Uterus (tissue), 4 donors: Measurements from ENCODE around the gene ABHD16B. TPM values are rescaled to one million over a fixed set of nuclear protein-coding genes. Genes with fewer than 3 reads are reported as not detected.

ENCODE experiments used
- DNase-seq, 2 donors: peaks; one replicate each; pipeline ENCODE4 v3.0.0-alpha.2; 2019 to 2020
- H3K27ac ChIP-seq, 2 donors: fragments of 200-600 bp; sonication (generic); 1 replicate in 1 of 2; 2 replicates in 1 of 2; pipeline ENCODE4 v1.5.1; 2016 to 2018
- H3K27me3 ChIP-seq, 2 donors: fragments of 200-600 bp; sonication (generic); one replicate each; pipeline ENCODE4 v1.5.1; 2018 to 2019; ENCODE audit warnings: control low read depth in 1 of 2
- H3K36me3 ChIP-seq, 2 donors: fragments of 200-600 bp; sonication (generic); one replicate each; pipeline ENCODE4 v1.5.1; 2019; ENCODE audit warnings: control low read depth in 1 of 2
- H3K4me1 ChIP-seq, 2 donors: fragments of 200-600 bp; sonication (generic); one replicate each; pipeline ENCODE4 v1.5.1; 2018 to 2019; ENCODE audit warnings: control low read depth in 1 of 2
- H3K4me3 ChIP-seq, 2 donors: fragments of 200-600 bp; sonication (generic); 1 replicate in 1 of 2; 2 replicates in 1 of 2; pipeline ENCODE4 v1.5.1; 2018 to 2019; ENCODE audit warnings: mild to moderate bottlenecking in 1 of 2
- H3K9me3 ChIP-seq, 2 donors: fragments of 200-600 bp; sonication (generic); one replicate each; pipeline ENCODE4 v1.5.1; 2019; ENCODE audit warnings: control low read depth in 1 of 2
- POLR2A ChIP-seq, 2 donors: fragments of 450-650 bp; IDR thresholded peaks; one replicate each; pipeline ENCODE4 v1.6.1; 2016; ENCODE audit warnings: antibody characterized with exemption in 2 of 2, mild to moderate bottlenecking in 1 of 2, moderate library complexity in 1 of 2
- intact Hi-C: fragments of 100-400 bp; cut with DNase I; formaldehyde crosslinking; loops from one replicate; pipeline ENCODE4 v1.15.1; 2023; ENCODE audit warnings: low total_unique reads
- total RNA-seq, 4 donors: library from RNA; depleted of rRNA in 3 of 4; stranded (reverse); fragments of >200 nt in 3 of 4; gene quantifications; one replicate each; pipeline versions ENCODE4 v1.1.0 to v1.2.4, GENCODE V29; 2014 to 2023
- TF ChIP-seq, protein P1 (sequence below), 4 experiments: fragments of 200-600 bp in 2 of 4; fragments of 450-650 bp in 2 of 4; sonication (generic) in 2 of 4; IDR thresholded peaks; one replicate each; pipeline ENCODE4 v1.5.1; 2016 to 2019; ENCODE audit warnings: antibody characterized with exemption in 4 of 4, mild to moderate bottlenecking in 2 of 4, moderate library complexity in 1 of 4
- donor health status: DM: yes; HTN: yes; CAD: no.

Gene ABHD16B
- total RNA-seq, 4 donors from 2014 or later: not detected

DNA sequence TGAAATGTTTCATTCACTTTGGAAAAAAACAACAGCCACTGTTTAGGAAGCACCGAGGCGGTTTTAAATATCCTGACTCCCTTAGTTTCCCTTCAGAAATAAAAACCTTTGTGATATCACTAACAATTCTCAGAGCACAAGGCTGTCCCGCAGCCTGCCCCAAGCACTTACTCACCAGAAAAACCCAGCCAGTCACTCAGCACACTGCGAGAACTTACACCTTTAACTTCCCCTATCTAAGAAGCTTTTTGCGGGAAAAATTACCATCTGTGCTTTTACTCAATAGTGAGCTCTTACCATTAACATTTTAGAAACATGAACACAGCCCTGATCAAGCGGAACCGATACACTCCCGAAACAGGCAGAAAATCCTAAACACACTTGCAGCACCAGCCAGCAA, 39.5 kb upstream of the ABHD16B start:
- no peak overlapping the region for H3K27ac ChIP-seq
- no peaks in the 10 kb centered on the region for H3K9me3 ChIP-seq
- no peak for DNase-seq
- intact Hi-C loops: no loop called here
- H3K4me1 ChIP-seq: no peaks in the 10 kb centered on the region
- H3K4me3 ChIP-seq: no peak overlapping the region
- no peaks in the 10 kb centered on the region for H3K36me3 ChIP-seq
- TF ChIP-seq, protein P1, sequence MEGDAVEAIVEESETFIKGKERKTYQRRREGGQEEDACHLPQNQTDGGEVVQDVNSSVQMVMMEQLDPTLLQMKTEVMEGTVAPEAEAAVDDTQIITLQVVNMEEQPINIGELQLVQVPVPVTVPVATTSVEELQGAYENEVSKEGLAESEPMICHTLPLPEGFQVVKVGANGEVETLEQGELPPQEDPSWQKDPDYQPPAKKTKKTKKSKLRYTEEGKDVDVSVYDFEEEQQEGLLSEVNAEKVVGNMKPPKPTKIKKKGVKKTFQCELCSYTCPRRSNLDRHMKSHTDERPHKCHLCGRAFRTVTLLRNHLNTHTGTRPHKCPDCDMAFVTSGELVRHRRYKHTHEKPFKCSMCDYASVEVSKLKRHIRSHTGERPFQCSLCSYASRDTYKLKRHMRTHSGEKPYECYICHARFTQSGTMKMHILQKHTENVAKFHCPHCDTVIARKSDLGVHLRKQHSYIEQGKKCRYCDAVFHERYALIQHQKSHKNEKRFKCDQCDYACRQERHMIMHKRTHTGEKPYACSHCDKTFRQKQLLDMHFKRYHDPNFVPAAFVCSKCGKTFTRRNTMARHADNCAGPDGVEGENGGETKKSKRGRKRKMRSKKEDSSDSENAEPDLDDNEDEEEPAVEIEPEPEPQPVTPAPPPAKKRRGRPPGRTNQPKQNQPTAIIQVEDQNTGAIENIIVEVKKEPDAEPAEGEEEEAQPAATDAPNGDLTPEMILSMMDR (IDR thresholded peaks at IDR 0.05): no peak
- no peak for TF ChIP-seq POLR2A (IDR thresholded peaks at IDR 0.05)
- H3K27me3 ChIP-seq: no peaks in the 10 kb centered on the region

DNA sequence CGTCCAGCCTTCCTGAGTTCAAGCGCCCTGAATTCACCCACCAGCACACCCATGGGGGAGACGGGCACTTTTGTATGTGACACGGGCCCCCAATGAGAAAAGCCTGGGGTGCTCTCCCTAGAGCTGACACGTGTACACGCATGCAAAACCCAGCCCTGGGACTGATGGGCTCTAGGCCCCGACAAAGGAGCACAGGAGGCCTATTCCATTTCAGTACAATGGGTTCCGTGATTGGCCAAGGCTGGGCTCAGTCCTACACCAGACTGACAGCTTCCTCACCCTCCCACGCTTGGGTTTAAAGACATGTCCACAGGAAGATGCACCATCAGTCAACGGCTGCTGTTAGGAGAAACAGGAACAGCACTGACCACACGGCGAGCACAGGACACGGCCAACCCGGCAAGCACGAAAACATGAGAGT, 39.0 kb upstream of the ABHD16B start:
- no peak overlapping the region for H3K27ac ChIP-seq
- no peak overlapping the region for H3K4me3 ChIP-seq
- no peaks in the 10 kb centered on the region for H3K36me3 ChIP-seq
- no peaks in the 10 kb centered on the region for H3K4me1 ChIP-seq
- TF ChIP-seq, protein P1 (IDR thresholded peaks at IDR 0.05): no peak
- no peak for TF ChIP-seq POLR2A (IDR thresholded peaks at IDR 0.05)
- H3K27me3 ChIP-seq: no peaks in the 10 kb centered on the region
- H3K9me3 ChIP-seq: no peaks in the 10 kb centered on the region
- intact Hi-C loops: no loop called here
- no peak for DNase-seq

DNA sequence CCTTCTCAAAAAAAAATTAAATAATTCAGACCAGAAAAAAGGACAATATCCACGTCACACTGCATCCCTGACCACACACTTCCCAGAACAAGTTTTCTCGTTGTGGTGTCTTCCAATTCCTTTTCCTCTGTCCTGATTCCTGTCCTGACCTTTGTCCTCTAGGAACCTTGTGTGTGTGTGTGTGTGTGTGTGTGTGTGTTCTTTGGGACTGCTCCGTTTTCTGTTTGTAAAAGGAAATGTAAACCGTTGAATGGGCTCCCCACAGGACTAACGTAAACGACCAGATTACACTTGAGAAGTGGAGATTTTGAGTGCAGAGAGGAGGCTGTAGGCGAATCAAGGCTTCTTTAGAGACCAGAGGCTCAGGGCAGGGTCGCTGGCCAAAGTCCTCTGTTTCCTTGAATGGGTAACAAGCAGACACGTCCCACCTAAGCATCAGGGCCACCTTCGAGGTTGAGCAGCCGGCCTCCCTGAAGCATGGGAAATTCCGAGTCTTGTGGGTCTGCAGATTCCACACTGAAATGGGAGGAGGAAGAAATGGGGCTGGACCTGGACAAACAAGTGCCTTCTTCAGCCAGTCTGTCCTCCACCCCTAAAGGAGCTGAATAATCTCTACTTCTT, 37.5 kb upstream of the ABHD16B start:
- Histone ChIP-seq H3K27me3 (no peaks in the 10 kb centered on the region), H3K9me3 (no peaks in the 10 kb centered on the region), H3K4me3 (no peak overlapping the region), H3K36me3 (no peaks in the 10 kb centered on the region), H3K4me1 (no peaks in the 10 kb centered on the region), H3K27ac (no peak overlapping the region)
- intact Hi-C loops: no loop called here
- no peak for DNase-seq
- TF ChIP-seq, protein P1 (IDR thresholded peaks at IDR 0.05): no peak
- no peak for TF ChIP-seq POLR2A (IDR thresholded peaks at IDR 0.05)

DNA sequence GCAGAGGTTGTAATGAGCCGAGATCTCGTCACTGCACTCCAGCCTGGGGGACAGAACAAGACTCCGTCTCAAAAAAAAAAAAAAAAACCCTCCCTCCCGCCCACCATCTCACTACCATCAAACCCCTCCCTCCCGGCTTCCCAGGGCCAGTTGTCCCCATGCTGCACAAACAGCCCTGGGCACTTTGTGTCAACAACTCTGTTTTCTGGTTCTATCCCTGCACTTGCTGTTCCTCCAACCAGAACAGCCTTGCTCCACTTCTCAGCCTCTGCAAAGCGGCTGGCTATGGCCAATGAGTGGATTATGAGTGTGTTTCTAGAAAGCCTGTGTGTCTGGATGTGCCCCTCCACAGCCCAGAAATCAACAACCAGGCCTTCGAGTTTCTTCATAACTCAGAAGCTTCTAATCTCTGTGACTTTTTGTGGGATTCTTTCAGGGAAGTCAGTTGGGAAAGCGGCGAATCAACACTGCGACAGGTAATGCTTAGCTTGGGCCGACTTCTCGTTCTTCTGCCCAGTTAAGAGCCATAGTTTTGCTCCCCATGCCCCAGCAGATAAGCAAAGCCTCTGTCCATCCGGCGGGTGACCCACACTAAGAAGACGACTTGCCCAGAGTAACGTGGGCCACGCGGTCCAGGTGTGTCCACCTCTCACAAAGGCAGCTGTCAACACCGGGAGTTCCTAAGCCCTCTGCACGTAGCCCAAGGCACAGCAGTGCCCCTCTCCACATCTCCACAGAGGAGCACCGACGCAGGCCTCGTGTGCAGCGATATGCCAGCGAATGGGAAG, 35.8 kb upstream of the ABHD16B start:
- H3K9me3 ChIP-seq: no peaks in the 10 kb centered on the region
- no peak overlapping the region for H3K4me3 ChIP-seq
- TF ChIP-seq POLR2A (IDR thresholded peaks at IDR 0.05): no peak
- TF ChIP-seq, protein P1 (IDR thresholded peaks at IDR 0.05): no peak
- H3K27me3 ChIP-seq: no peaks in the 10 kb centered on the region
- no peaks in the 10 kb centered on the region for H3K36me3 ChIP-seq
- no peak overlapping the region for H3K27ac ChIP-seq
- no peaks in the 10 kb centered on the region for H3K4me1 ChIP-seq
- DNase-seq: no peak
- intact Hi-C loops: no loop called here

DNA sequence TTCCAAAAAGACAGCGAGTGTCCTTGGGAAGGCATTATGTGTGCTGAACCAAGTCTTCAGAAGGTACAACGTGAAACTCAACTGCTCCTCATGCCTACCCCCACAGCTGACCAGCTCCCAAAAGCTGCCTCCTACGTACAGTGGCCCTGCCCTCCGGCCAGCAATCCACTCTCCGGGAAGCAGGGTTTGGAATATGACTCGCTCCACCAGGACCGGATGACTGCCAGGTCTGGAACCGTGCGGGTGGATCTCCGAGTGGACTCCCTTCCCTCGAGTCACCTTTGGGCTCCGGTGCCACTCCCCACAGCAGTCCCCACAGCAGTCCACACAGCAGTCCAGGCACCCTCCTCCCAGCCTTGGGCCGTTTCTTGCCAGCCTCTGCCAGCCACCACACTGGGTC, 34.5 kb upstream of the ABHD16B start:
- no peak overlapping the region for H3K27ac ChIP-seq
- intact Hi-C loops: no loop called here
- H3K4me3 ChIP-seq: no peak overlapping the region

More for the DNA sequence above, 34.5 kb upstream of the ABHD16B start:
- no peak for DNase-seq
- Histone ChIP-seq H3K36me3 (no peaks in the 10 kb centered on the region), H3K9me3 (no peaks in the 10 kb centered on the region), H3K27me3 (no peaks in the 10 kb centered on the region), H3K4me1 (no peaks in the 10 kb centered on the region)
- TF ChIP-seq POLR2A (IDR thresholded peaks at IDR 0.05): no peak
- TF ChIP-seq, protein P1 (IDR thresholded peaks at IDR 0.05): no peak
